Fibroblast of skin of abdomen (primary cell): ENCODE measurements around the gene SCAF8.
"Not testable (repeated sequence)": the region's sequence is repeated elsewhere in the genome, so short reads cannot be mapped to it uniquely, and the experiment has no call there.

Experiments used
- DNase-seq: peaks from one replicate; pipeline ENCODE4 v3.0.0-alpha.2; 2013

SCAF8 gene

GRCh38 chr6:154785075-154785474 lies 51.9 kb downstream of the SCAF8 start:
- DNase-seq = no peak

GRCh38 chr6:154786144-154786868 lies 53.1 kb downstream of the SCAF8 start:
- DNase-seq = no peak

- DNase-seq = peak; percentile 64
Measured at GRCh38 chr6:154791556-154792317, 58.5 kb downstream of the SCAF8 start.

- no peak for DNase-seq
Measured at GRCh38 chr6:154792325-154792724, 59.1 kb downstream of the SCAF8 start.

- DNase-seq = peak; percentile 6
Measured at GRCh38 chr6:154792761-154793160, 59.5 kb downstream of the SCAF8 start.

- DNase-seq = no peak
Measured at GRCh38 chr6:154796484-154796883, 63.3 kb downstream of the SCAF8 start.

- DNase-seq = no peak
Measured at GRCh38 chr6:154797857-154798256, 64.6 kb downstream of the SCAF8 start.

GRCh38 chr6:154800338-154800737 lies 67.1 kb downstream of the SCAF8 start:
- no peak for DNase-seq

GRCh38 chr6:154805288-154805911 lies 72.2 kb downstream of the SCAF8 start:
- peak; percentile 51 for DNase-seq

GRCh38 chr6:154806804-154807203 lies 73.6 kb downstream of the SCAF8 start:
- peak; percentile 14 for DNase-seq

- DNase-seq = not testable (repeated sequence)
Measured at GRCh38 chr6:154811663-154812062, 78.4 kb downstream of the SCAF8 start.

GRCh38 chr6:154814063-154814462 lies 80.8 kb downstream of the SCAF8 start:
- DNase-seq = no peak

GRCh38 chr6:154815938-154816820 lies 83.0 kb downstream of the SCAF8 start:
- peak; percentile 70 for DNase-seq

- no peak for DNase-seq
Measured at GRCh38 chr6:154821099-154821498, 87.9 kb downstream of the SCAF8 start.

- DNase-seq = no peak
Measured at GRCh38 chr6:154821638-154822037, 88.4 kb downstream of the SCAF8 start.

- DNase-seq = no peak
Measured at GRCh38 chr6:154822947-154823558, 89.8 kb downstream of the SCAF8 start.

GRCh38 chr6:154824076-154824475 lies 90.9 kb downstream of the SCAF8 start:
- DNase-seq = no peak

- no peak for DNase-seq
Measured at GRCh38 chr6:154829970-154830369, 96.8 kb downstream of the SCAF8 start.

GRCh38 chr6:154830771-154831170 lies 97.6 kb downstream of the SCAF8 start:
- no peak for DNase-seq

- no peak for DNase-seq
Measured at GRCh38 chr6:154835307-154835706, 102.1 kb downstream of the SCAF8 start.

GRCh38 chr6:154839546-154839945 lies 106.3 kb downstream of the SCAF8 start:
- DNase-seq = no peak

- no peak for DNase-seq
Measured at GRCh38 chr6:154840363-154840762, 107.1 kb downstream of the SCAF8 start.
